Measurements from ENCODE around the gene PRKCB. TPM values are rescaled to one million over a fixed set of nuclear protein-coding genes. Genes with fewer than 3 reads are reported as not detected.
"Not testable (repeated sequence)": the region's sequence is repeated elsewhere in the genome, so short reads cannot be mapped to it uniquely, and the experiment has no call there.

Gene PRKCB
- total RNA-seq, 2 experiments from 2014 or later = 101 to 105 TPM

- Mint-ChIP-seq H3K4me3 (no peak overlapping the region), H3K36me3 (ENCODE audit: low read depth) (peaks cover 27% of the 10 kb centered on the region), H3K27me3 (ENCODE audit: low read depth) (no peaks in the 10 kb centered on the region), H3K27ac (no peak overlapping the region), H3K9me3 (ENCODE audit: insufficient read depth) (no peaks in the 10 kb centered on the region), H3K4me1 (ENCODE audit: low read depth) (peaks cover 6% of the 10 kb centered on the region)
- ChIA-PET POLR2A (no interaction called here), CTCF (interaction anchor here (1.5 to 1.7 kb wide), 2 partner anchors 81 to 127 kb away, joined by 4 to 6 read pairs; no protein-coding TSS in a partner anchor)
- ATAC-seq (no peak), DNase-seq (no peak)
These were observed 94.1 kb downstream of the PRKCB start for GRCh38 chr16:23929856-23930255.

GRCh38 chr16:23930791-23931190, 95.0 kb downstream of the PRKCB start:
- POLR2A ChIA-PET = no interaction called here
- ATAC-seq = no peak

GRCh38 chr16:23931199-23931598, 95.4 kb downstream of the PRKCB start:
- no peak for ATAC-seq
- H3K27ac Mint-ChIP-seq = no peak overlapping the region
- peaks cover 11% of the 10 kb centered on the region for H3K4me1 Mint-ChIP-seq (ENCODE audit: low read depth)
- DNase-seq = no peak
- CTCF ChIA-PET = interaction anchor here (0.6 to 1.7 kb wide), 6 partner anchors 10 to 128 kb away, joined by 3 to 6 read pairs (median 3); no protein-coding TSS in a partner anchor
- POLR2A ChIA-PET = no interaction called here
- no peaks in the 10 kb centered on the region for H3K27me3 Mint-ChIP-seq (ENCODE audit: low read depth)
- no peak overlapping the region for H3K4me3 Mint-ChIP-seq
- peaks cover 25% of the 10 kb centered on the region for H3K36me3 Mint-ChIP-seq (ENCODE audit: low read depth)
- no peaks in the 10 kb centered on the region for H3K9me3 Mint-ChIP-seq (ENCODE audit: insufficient read depth)

More at GRCh38 chr16:23930791-23931190, 95.0 kb downstream of the PRKCB start:
- no peak for DNase-seq
- CTCF ChIA-PET = interaction anchor here (0.6 to 1.7 kb wide), 6 partner anchors 10 to 128 kb away, joined by 3 to 6 read pairs (median 3); no protein-coding TSS in a partner anchor
- Mint-ChIP-seq H3K27me3 (ENCODE audit: low read depth) (no peaks in the 10 kb centered on the region), H3K27ac (no peak overlapping the region), H3K4me3 (no peak overlapping the region), H3K36me3 (ENCODE audit: low read depth) (peaks cover 24% of the 10 kb centered on the region), H3K4me1 (ENCODE audit: low read depth) (peaks cover 9% of the 10 kb centered on the region), H3K9me3 (ENCODE audit: insufficient read depth) (no peaks in the 10 kb centered on the region)

GRCh38 chr16:23933650-23934049, 97.9 kb downstream of the PRKCB start:
- H3K9me3 Mint-ChIP-seq (ENCODE audit: insufficient read depth); H3K27me3 Mint-ChIP-seq (ENCODE audit: low read depth); H3K4me3 Mint-ChIP-seq; H3K27ac Mint-ChIP-seq; ATAC-seq; DNase-seq; H3K4me1 Mint-ChIP-seq (ENCODE audit: low read depth): not testable (repeated sequence)
- ChIA-PET POLR2A (interaction anchor here (1.7 kb wide), 1 partner anchor 16 kb away, joined by 5 read pairs; no protein-coding TSS in a partner anchor), CTCF (interaction anchor here (1.1 kb wide), 1 partner anchor 129 kb away, joined by 3 read pairs; no protein-coding TSS in a partner anchor)
- H3K36me3 Mint-ChIP-seq (ENCODE audit: low read depth) = peaks cover 31% of the 10 kb centered on the region

GRCh38 chr16:23934610-23935236, 98.9 kb downstream of the PRKCB start:
- ChIA-PET POLR2A (interaction anchor here (1.7 kb wide), 1 partner anchor 15 kb away, joined by 5 read pairs; no protein-coding TSS in a partner anchor), CTCF (no interaction called here)
- Mint-ChIP-seq H3K4me1 (ENCODE audit: low read depth) (peaks cover 9% of the 10 kb centered on the region), H3K4me3 (no peak overlapping the region), H3K36me3 (ENCODE audit: low read depth) (peaks cover 31% of the 10 kb centered on the region), H3K9me3 (ENCODE audit: insufficient read depth) (no peaks in the 10 kb centered on the region), H3K27me3 (ENCODE audit: low read depth) (no peaks in the 10 kb centered on the region), H3K27ac (no peak overlapping the region)
- no peak for DNase-seq
- ATAC-seq = no peak

- ATAC-seq (no peak), DNase-seq (no peak)
- Mint-ChIP-seq H3K4me3 (no peak overlapping the region), H3K4me1 (ENCODE audit: low read depth) (peaks cover 10% of the 10 kb centered on the region), H3K27ac (no peak overlapping the region), H3K9me3 (ENCODE audit: insufficient read depth) (no peaks in the 10 kb centered on the region), H3K27me3 (ENCODE audit: low read depth) (no peaks in the 10 kb centered on the region), H3K36me3 (ENCODE audit: low read depth) (peaks cover 15% of the 10 kb centered on the region)
- ChIA-PET CTCF (interaction anchor here (1.5 kb wide), 1 partner anchor 102 kb away, joined by 3 read pairs; no protein-coding TSS in a partner anchor), POLR2A (no interaction called here)
These were observed 104.3 kb downstream of the PRKCB start for GRCh38 chr16:23940111-23940510.

GRCh38 chr16:23941025-23941424, 105.2 kb downstream of the PRKCB start:
- Mint-ChIP-seq H3K36me3 (ENCODE audit: low read depth) (peaks cover 9% of the 10 kb centered on the region), H3K4me3 (no peak overlapping the region), H3K4me1 (ENCODE audit: low read depth) (peaks cover 8% of the 10 kb centered on the region), H3K27me3 (ENCODE audit: low read depth) (no peaks in the 10 kb centered on the region), H3K9me3 (ENCODE audit: insufficient read depth) (no peaks in the 10 kb centered on the region), H3K27ac (no peak overlapping the region)
- CTCF ChIA-PET = interaction anchor here (0.8 to 1.5 kb wide), 2 partner anchors 10 to 18 kb away, joined by 3 read pairs; no protein-coding TSS in a partner anchor
- ATAC-seq (no peak), DNase-seq (no peak)
- POLR2A ChIA-PET = interaction anchor here (0.6 kb wide), 1 partner anchor 870 kb away, joined by 3 read pairs; no protein-coding TSS in a partner anchor

- H3K4me1 Mint-ChIP-seq (ENCODE audit: low read depth) = peaks cover 13% of the 10 kb centered on the region
- CTCF ChIA-PET = interaction anchor here (1.5 kb wide), 1 partner anchor 19 kb away, joined by 3 read pairs; no protein-coding TSS in a partner anchor
- H3K4me3 Mint-ChIP-seq = no peak overlapping the region
These were observed 106.3 kb downstream of the PRKCB start for GRCh38 chr16:23941963-23942564.

GRCh38 chr16:23943604-23944003, 107.8 kb downstream of the PRKCB start:
- H3K9me3 Mint-ChIP-seq (ENCODE audit: insufficient read depth) = no peaks in the 10 kb centered on the region
- no peaks in the 10 kb centered on the region for H3K27me3 Mint-ChIP-seq (ENCODE audit: low read depth)
- DNase-seq (no peak), ATAC-seq (no peak)
- CTCF ChIA-PET = interaction anchor here (0.9 to 1.0 kb wide), 2 partner anchors 10 to 140 kb away, joined by 3 read pairs; no protein-coding TSS in a partner anchor
- POLR2A ChIA-PET = interaction anchor here (0.5 kb wide), 1 partner anchor 121 kb away, joined by 3 read pairs; no protein-coding TSS in a partner anchor
- H3K4me3 Mint-ChIP-seq = no peak overlapping the region
- peaks cover 25% of the 10 kb centered on the region for H3K4me1 Mint-ChIP-seq (ENCODE audit: low read depth)
- peaks cover 7% of the 10 kb centered on the region for H3K36me3 Mint-ChIP-seq (ENCODE audit: low read depth)
- H3K27ac Mint-ChIP-seq = no peak overlapping the region

More at GRCh38 chr16:23941963-23942564, 106.3 kb downstream of the PRKCB start:
- POLR2A ChIA-PET = no interaction called here
- H3K36me3 Mint-ChIP-seq (ENCODE audit: low read depth) = peaks cover 5% of the 10 kb centered on the region
- no peaks in the 10 kb centered on the region for H3K9me3 Mint-ChIP-seq (ENCODE audit: insufficient read depth)
- H3K27me3 Mint-ChIP-seq (ENCODE audit: low read depth) = no peaks in the 10 kb centered on the region
- no peak overlapping the region for H3K27ac Mint-ChIP-seq
- no peak for DNase-seq
- no peak for ATAC-seq

GRCh38 chr16:23944381-23944780, 108.6 kb downstream of the PRKCB start:
- POLR2A ChIA-PET = no interaction called here
- peaks cover 33% of the 10 kb centered on the region for H3K4me1 Mint-ChIP-seq (ENCODE audit: low read depth)

GRCh38 chr16:23945243-23945642, 109.5 kb downstream of the PRKCB start:
- Mint-ChIP-seq H3K4me1 (ENCODE audit: low read depth) (peaks cover 41% of the 10 kb centered on the region), H3K36me3 (ENCODE audit: low read depth) (peaks cover 7% of the 10 kb centered on the region), H3K4me3 (no peak overlapping the region), H3K27ac (no peak overlapping the region), H3K27me3 (ENCODE audit: low read depth) (no peaks in the 10 kb centered on the region), H3K9me3 (ENCODE audit: insufficient read depth) (no peaks in the 10 kb centered on the region)
- ChIA-PET CTCF (interaction anchor here (1.1 kb wide), 1 partner anchor 141 kb away, joined by 3 read pairs; no protein-coding TSS in a partner anchor), POLR2A (no interaction called here)
- no peak for ATAC-seq
- DNase-seq = no peak

More at GRCh38 chr16:23944381-23944780, 108.6 kb downstream of the PRKCB start:
- Mint-ChIP-seq H3K27ac (no peak overlapping the region), H3K36me3 (ENCODE audit: low read depth) (peaks cover 7% of the 10 kb centered on the region), H3K27me3 (ENCODE audit: low read depth) (no peaks in the 10 kb centered on the region), H3K4me3 (no peak overlapping the region), H3K9me3 (ENCODE audit: insufficient read depth) (no peaks in the 10 kb centered on the region)
- no peak for ATAC-seq
- CTCF ChIA-PET = interaction anchor here (0.9 to 1.0 kb wide), 2 partner anchors 9 to 141 kb away, joined by 3 read pairs; no protein-coding TSS in a partner anchor
- DNase-seq = peak; percentile 14

- CTCF ChIA-PET = interaction anchor here (1.4 kb wide), 1 partner anchor 144 kb away, joined by 7 read pairs; no protein-coding TSS in a partner anchor
These were observed 112.1 kb downstream of the PRKCB start for GRCh38 chr16:23947838-23948237.

More at GRCh38 chr16:23947838-23948237, 112.1 kb downstream of the PRKCB start:
- POLR2A ChIA-PET = no interaction called here
- H3K9me3 Mint-ChIP-seq (ENCODE audit: insufficient read depth) = no peaks in the 10 kb centered on the region
- no peaks in the 10 kb centered on the region for H3K27me3 Mint-ChIP-seq (ENCODE audit: low read depth)
- H3K36me3 Mint-ChIP-seq (ENCODE audit: low read depth) = peaks cover 12% of the 10 kb centered on the region
- ATAC-seq (no peak), DNase-seq (no peak)
- no peak overlapping the region for H3K4me3 Mint-ChIP-seq
- peaks cover 66% of the 10 kb centered on the region for H3K4me1 Mint-ChIP-seq (ENCODE audit: low read depth)
- peak overlapping the region; percentile 97 for H3K27ac Mint-ChIP-seq
